ENCODE results near the gene OCSTAMP. TPM values are rescaled to one million over a fixed set of nuclear protein-coding genes. Genes with fewer than 3 reads are reported as not detected.

OCSTAMP gene
- total RNA-seq, 2 donors from 2014 or later, result not detected

DNA sequence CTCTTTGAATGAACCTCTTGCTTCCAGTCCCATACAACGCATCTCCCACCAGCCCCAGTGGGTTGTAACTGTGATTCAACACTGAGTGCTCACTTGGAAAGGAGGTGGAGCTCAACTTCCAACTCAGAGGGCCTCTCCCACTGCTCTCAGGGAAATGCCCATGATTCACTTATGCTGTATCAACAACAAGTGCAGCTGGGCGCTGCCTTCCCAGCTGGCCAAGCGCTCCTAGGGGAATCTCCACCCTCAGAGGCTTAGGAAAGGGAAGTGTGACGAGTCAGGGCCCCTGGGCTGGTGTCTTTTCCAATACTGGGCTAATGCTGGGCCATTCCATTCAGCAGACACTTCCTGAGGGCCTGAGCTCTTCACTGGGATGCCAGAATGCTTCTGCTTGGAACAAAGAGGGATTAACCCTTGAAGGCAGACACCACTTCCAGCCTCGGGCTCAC lies 8.1 kb upstream of the OCSTAMP start:
- Histone ChIP-seq H3K27me3 (no peaks in the 10 kb centered on the region), H3K4me1 (no peaks in the 10 kb centered on the region), H3K9me3 (no peaks in the 10 kb centered on the region), H3K9ac (ENCODE audit: low read depth in 2 of 2, low read length in 2 of 2) (no peak overlapping the region), H3K36me3 (no peaks in the 10 kb centered on the region), H3K4me3 (no peak overlapping the region), H3K27ac (no peak overlapping the region)
- TF ChIP-seq, protein P1, sequence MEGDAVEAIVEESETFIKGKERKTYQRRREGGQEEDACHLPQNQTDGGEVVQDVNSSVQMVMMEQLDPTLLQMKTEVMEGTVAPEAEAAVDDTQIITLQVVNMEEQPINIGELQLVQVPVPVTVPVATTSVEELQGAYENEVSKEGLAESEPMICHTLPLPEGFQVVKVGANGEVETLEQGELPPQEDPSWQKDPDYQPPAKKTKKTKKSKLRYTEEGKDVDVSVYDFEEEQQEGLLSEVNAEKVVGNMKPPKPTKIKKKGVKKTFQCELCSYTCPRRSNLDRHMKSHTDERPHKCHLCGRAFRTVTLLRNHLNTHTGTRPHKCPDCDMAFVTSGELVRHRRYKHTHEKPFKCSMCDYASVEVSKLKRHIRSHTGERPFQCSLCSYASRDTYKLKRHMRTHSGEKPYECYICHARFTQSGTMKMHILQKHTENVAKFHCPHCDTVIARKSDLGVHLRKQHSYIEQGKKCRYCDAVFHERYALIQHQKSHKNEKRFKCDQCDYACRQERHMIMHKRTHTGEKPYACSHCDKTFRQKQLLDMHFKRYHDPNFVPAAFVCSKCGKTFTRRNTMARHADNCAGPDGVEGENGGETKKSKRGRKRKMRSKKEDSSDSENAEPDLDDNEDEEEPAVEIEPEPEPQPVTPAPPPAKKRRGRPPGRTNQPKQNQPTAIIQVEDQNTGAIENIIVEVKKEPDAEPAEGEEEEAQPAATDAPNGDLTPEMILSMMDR (IDR thresholded peaks at IDR 0.05), result no peak
- DNase-seq, result peak; percentile 27
- intact Hi-C loops (cut with DNase I), result no loop called here

DNA sequence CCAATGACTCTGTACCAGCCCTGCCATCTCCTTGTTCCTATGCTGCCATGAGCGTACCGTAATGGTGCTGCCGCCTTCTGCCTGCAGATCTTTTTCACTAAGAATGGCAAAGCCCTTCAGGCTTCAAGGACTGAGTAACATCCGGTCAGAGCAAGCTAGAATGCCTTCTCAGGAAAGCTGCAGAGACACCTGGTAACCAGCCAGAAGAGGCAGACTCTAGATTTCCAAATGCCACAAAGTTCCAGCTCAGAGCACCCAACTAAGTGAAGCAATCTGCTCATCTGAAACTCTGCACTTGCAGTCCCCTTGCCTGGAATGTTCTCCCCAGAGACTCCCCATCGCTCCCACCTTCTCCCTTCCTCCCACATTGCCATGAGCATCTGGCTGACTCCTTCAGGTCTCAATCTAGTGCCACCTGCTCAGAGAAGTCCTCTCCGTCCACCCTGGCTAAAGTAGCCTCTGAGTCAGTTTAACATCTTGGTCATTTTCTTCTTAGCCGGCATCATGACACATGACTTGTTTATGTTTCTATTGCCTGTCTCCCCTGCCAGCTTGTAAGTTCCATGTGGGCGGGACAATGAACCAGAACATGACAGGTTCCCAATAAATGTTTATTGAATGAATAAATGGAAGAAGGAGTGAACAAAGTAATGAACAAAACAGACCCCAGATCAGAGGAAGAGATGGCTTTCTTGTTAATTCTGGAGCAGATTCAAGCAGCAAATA lies 6.9 kb upstream of the OCSTAMP start:
- H3K9me3 ChIP-seq, result no peaks in the 10 kb centered on the region
- H3K4me1 ChIP-seq, result no peaks in the 10 kb centered on the region
- H3K9ac ChIP-seq (ENCODE audit: low read depth in 2 of 2, low read length in 2 of 2), result no peak overlapping the region
- H3K4me3 ChIP-seq, result no peak overlapping the region
- H3K27ac ChIP-seq, result no peak overlapping the region
- H3K27me3 ChIP-seq, result no peaks in the 10 kb centered on the region
- no peaks in the 10 kb centered on the region for H3K36me3 ChIP-seq
- TF ChIP-seq, protein P1 (IDR thresholded peaks at IDR 0.05), result no peak
- intact Hi-C loops (cut with DNase I), result no loop called here
- DNase-seq, result no peak

DNA sequence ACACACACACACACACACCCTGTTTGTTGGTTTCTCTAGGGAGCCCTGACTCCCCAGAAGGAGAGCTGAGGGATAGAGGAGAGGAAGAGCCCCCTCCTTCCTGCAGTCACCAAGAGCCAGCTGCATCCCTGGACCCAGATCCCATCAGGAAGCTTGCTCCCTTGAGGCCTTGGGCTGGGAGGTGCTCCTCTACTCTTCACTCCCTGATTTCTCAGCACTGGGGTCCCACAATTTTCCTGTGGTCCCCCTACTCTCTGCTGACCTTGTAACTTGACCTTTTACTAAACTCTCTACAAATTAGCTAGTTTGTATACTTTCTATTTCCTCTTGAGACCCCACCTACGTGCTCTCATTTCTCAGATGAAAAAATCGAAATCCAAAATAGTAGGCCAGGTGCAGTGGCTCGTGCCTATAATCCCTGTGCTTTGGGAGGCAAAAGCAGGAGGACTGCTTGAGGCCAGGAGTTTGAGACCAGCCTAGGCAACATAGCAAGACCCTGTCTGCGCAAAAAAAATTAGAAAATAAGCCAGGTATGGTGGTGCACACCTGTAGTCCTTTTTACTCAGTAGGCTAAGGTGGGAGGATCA lies 5.0 kb upstream of the OCSTAMP start:
- no peak for DNase-seq
- Histone ChIP-seq H3K9me3 (no peaks in the 10 kb centered on the region), H3K27ac (no peak overlapping the region), H3K27me3 (no peaks in the 10 kb centered on the region), H3K4me3 (no peak overlapping the region), H3K9ac (ENCODE audit: low read depth in 2 of 2, low read length in 2 of 2) (no peak overlapping the region), H3K36me3 (no peaks in the 10 kb centered on the region), H3K4me1 (no peaks in the 10 kb centered on the region)
- TF ChIP-seq, protein P1 (IDR thresholded peaks at IDR 0.05), result no peak
- intact Hi-C loops (cut with DNase I), result no loop called here

DNA sequence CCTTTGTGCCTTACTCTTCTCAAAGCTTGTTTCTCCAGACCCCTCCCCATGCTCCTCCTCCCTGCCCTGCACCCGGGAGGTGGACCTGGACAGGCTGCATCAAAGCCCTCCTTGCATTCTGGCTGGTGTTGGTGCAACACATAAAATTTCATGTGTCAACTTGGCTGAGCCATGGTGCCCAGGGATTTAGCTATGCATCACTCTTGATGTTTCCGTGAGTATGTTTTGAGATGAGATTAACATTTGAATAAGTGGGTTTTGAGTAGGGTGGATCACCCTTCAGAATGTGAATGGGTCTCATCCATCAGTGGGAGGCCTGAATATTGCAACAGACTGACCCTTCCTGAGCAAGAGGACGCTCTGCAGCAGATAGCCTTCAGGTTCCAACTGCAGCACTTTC lies 4.4 kb upstream of the OCSTAMP start:
- Histone ChIP-seq H3K4me3 (no peak overlapping the region), H3K4me1 (no peaks in the 10 kb centered on the region), H3K36me3 (no peaks in the 10 kb centered on the region), H3K27me3 (no peaks in the 10 kb centered on the region), H3K9ac (ENCODE audit: low read depth in 2 of 2, low read length in 2 of 2) (no peak overlapping the region), H3K9me3 (no peaks in the 10 kb centered on the region), H3K27ac (no peak overlapping the region)
- intact Hi-C loops (cut with DNase I), result no loop called here
- DNase-seq, result no peak
- TF ChIP-seq, protein P1 (IDR thresholded peaks at IDR 0.05), result no peak

DNA sequence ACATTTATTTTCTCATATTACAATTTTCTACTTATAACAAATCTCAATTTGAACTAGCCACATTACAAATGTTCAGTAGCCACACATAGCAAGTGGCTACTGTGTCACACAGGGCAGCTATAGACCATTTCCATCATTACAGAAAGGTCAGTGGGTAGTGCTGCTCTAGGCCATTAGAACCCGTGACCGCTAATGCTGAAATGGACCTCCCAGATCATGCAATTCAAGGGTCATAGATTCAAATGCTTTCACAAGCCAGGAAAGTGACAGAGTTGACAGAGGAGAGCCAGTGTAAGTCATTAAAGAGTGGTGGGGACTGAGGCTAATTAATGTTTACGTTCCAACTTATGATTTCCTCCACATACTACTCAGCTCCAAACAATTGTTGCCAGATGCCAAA lies 3.5 kb upstream of the OCSTAMP start:
- Histone ChIP-seq H3K36me3 (no peaks in the 10 kb centered on the region), H3K4me1 (no peaks in the 10 kb centered on the region), H3K9me3 (no peaks in the 10 kb centered on the region), H3K27ac (no peak overlapping the region), H3K9ac (ENCODE audit: low read depth in 2 of 2, low read length in 2 of 2) (no peak overlapping the region), H3K4me3 (no peak overlapping the region), H3K27me3 (no peaks in the 10 kb centered on the region)
- intact Hi-C loops (cut with DNase I), result no loop called here
- TF ChIP-seq, protein P1 (IDR thresholded peaks at IDR 0.05), result no peak
- no peak for DNase-seq
